NCI-H526 (cell line): ENCODE data around the gene MYL12B.
"Not testable (repeated sequence)": the region's sequence is repeated elsewhere in the genome, so short reads cannot be mapped to it uniquely, and the experiment has no call there.

Experiments used
- DNase-seq, 2 experiments: peaks; one replicate each; lab custom pipeline; 2025; lab: John Stamatoyannopoulos, UW

MYL12B gene

GRCh38 chr18:3297025-3297984 lies 35.4 kb downstream of the MYL12B start:
- no peak for DNase-seq

- DNase-seq: no peak
Measured at GRCh38 chr18:3304832-3305231, 42.9 kb downstream of the MYL12B start.

GRCh38 chr18:3305354-3305762 lies 43.4 kb downstream of the MYL12B start:
- no peak for DNase-seq

- no peak for DNase-seq
Measured at GRCh38 chr18:3305933-3306332, 44.0 kb downstream of the MYL12B start.

- no peak for DNase-seq
Measured at GRCh38 chr18:3306391-3306790, 44.5 kb downstream of the MYL12B start.

- DNase-seq: no peak
Measured at GRCh38 chr18:3313685-3314084, 51.8 kb downstream of the MYL12B start.

GRCh38 chr18:3315344-3315743 lies 53.4 kb downstream of the MYL12B start:
- not testable (repeated sequence) for DNase-seq

- DNase-seq: no peak
Measured at GRCh38 chr18:3319399-3319798, 57.5 kb downstream of the MYL12B start.

- no peak for DNase-seq
Measured at GRCh38 chr18:3319894-3320454, 58.0 kb downstream of the MYL12B start.

- no peak for DNase-seq
Measured at GRCh38 chr18:3321133-3321812, 59.3 kb downstream of the MYL12B start.

- DNase-seq: no peak
Measured at GRCh38 chr18:3323900-3324299, 62.0 kb downstream of the MYL12B start.
